GM19025 (cell line): ENCODE measurements around the gene FRMD4A.
"Not testable (repeated sequence)": the region's sequence is repeated elsewhere in the genome, so short reads cannot be mapped to it uniquely, and the experiment has no call there.

Experiments
- ATAC-seq: cut with Tn5 transposase; IDR thresholded peaks from one replicate; pipeline ENCODE4 v1.9.1; 2021; ENCODE audit warnings: mild to moderate bottlenecking, low read depth, moderate library complexity; ENCODE audit not compliant: unreplicated experiment

FRMD4A gene

DNA sequence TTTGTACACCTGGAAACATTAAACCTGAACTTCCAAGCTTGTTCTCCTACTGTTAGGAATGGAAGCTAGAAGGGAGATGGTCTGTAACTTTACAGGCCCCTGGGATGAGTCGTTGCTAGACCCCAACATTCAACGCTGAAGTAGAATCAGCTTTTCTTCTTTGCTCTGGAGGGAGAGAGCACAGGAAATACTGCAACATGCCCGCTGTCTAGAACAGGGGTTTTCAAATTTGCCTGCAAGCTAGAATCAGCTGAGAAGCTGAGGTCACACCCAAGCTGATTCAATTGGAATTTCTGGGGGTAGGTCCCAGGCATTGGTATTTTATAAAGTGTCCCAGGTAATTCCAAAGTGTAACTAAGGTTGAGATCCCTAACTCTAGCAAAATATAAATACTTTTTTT lies 524.3 kb downstream of the FRMD4A start:
- no peak for ATAC-seq

GRCh38 chr10:13803566-13804554 lies 526.9 kb downstream of the FRMD4A start:
- ATAC-seq: no peak

- ATAC-seq: no peak
Measured at GRCh38 chr10:13801907-13802288, 528.8 kb downstream of the FRMD4A start.

DNA sequence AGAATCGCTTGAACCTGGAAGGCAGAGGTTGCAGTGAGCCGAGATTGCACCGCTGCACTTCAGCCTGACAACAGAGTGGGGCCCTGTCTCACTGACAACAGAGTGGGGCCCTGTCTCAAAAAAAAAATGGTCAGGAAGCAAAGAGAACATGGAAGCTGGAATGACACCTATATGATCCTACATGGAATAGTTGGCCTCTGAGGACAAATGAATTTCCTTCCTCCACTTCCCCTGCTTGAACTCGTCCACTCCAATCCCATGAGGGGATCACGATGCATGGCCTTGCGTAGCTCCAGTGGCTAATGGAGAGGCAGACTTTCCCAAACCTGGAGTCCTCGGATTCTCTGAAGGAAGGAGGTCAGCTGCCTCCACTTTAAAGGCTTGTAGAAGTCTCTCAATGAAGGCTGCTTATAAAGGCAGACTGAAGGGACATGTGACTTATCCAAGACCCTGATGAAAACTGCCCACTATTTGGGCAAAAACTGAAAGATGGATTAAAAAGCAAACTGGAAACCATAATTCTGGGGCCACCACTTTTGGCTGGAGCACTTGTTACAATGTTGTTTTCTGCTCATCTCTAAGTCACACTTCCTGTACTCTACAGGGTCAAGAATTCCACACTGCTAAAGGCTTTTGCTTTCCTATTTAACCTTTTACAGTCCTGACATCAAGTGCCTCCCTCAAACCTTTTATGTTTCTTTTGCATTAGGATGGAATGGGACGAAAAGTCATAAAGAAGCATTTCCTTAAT lies 529.4 kb downstream of the FRMD4A start:
- no peak for ATAC-seq

- no peak for ATAC-seq
Measured at GRCh38 chr10:13797164-13797563, 533.6 kb downstream of the FRMD4A start.

DNA sequence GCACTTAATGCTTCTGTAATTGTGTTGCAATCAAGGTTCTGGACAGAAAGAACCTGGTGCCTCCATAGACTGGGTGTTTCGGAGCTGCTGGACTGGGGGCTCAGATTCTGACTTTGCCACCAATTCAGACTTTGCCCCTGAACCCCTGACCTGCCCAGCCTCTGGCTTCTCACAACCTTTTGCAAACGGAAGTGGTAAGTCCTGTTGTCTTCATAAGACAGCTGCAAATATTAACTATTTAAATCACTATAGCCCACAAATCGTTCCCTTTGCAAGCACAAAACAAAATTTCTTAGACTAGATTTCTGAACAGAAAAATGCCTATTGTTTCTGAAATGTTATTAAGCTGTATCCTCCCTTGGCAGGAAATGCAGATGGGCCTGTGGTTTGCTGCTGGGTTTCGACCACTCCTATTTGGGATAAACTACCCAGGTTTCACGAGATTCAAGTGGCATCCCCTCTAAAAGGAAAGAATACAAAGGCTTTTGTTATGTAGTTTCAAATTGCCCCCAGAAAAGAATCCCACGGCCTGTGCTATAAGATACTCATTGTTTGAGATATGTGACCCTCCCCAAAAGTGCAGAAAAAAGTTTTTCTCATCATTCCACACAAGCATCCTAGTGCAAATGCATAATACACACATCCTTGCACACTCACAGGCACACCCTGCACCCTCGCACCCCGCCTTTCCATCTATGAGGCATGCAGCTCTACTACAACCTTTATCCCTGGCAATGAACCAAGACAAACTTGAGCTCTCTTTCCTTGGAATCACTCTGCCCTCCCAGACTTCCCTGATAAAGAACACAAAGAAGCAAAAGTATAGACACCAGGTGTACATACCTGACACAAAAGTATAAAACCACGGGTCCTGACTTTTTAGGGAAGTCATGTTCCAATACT lies 534.8 kb downstream of the FRMD4A start:
- no peak for ATAC-seq

DNA sequence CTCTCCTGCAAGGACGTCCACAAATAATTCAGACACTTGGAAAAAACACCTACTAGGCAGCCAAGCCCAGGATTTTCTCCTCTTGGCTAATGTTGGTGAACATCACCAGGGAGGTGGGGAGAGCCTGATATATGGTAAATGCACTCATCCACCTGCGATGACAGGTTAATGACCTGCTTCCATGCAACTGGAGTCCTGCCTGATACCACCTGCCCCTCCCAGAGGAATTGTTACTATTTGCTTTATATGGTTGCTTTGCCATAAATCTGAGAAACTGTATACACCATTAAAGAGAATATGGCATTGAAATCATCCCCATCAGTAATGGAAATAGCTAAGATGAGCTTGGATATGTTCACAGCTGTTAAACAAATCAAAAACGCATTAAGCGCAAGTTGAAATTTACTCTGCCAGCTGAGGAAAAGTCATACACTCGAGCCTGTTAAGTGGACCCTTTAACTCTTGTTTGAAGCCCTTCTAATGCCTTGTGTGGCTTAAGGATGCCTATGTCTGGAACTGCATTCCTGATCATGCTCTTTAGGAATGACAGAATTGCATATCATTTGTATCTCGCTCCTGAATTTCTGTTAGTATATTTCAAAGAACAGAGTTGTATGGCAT lies 535.6 kb downstream of the FRMD4A start:
- no peak for ATAC-seq

- ATAC-seq: no peak
Measured at GRCh38 chr10:13792006-13792405, 538.7 kb downstream of the FRMD4A start.

DNA sequence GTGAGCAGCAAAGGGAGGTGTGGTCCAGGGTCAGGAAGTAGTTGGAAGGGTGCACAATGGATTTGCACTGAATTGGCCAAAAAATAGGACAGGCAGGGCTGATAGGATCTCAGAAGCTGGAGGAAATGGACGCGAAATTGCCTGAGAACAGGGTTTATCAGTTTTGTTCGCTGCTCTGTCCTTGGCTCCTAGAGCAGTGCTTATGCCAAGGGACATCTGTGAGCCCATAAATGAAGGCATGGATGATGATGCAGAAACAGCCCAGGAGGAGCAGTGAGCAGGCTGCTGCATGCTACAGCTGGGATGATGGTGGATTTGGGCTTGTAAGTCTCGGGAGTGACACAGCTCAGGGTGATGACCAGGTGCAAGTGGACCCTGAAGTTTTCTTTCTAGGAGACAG lies 539.2 kb downstream of the FRMD4A start:
- no peak for ATAC-seq

GRCh38 chr10:13790196-13790595 lies 540.5 kb downstream of the FRMD4A start:
- no peak for ATAC-seq

GRCh38 chr10:13789448-13789829 lies 541.3 kb downstream of the FRMD4A start:
- ATAC-seq: no peak

DNA sequence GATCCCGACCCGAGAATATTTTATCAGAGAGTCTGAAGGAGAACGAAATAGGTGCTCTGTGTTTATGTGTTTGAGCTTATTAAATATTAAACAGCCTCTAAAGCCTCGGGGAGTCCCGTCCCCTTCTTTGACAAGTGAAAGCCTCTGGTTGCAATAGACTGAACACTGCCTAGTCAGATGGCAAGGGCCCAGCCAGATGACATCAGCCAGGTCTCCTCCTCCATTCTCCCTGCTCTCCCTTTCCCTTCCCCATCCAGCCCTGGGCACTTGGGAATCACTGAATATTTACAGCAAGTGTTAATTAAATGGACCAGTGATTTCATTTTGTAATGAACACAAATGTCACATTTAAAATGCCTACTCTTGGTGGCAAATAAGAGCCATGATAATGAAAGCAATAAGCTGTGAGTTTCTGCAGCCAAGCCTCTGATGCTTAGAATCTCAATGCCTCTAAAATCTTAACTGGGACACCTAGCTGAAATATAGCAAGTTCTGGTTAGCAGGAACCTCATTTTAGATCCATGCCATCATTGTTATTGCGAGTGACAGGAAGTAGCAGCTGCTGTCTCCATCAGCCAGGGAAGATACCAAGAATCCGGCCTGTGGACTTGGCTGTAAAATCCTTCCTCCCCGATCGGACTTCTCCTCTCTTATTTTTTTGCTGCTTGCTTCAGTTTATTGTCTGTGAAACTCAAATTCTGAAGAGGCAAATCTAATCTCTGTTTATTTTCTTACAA lies 541.8 kb downstream of the FRMD4A start:
- no peak for ATAC-seq

DNA sequence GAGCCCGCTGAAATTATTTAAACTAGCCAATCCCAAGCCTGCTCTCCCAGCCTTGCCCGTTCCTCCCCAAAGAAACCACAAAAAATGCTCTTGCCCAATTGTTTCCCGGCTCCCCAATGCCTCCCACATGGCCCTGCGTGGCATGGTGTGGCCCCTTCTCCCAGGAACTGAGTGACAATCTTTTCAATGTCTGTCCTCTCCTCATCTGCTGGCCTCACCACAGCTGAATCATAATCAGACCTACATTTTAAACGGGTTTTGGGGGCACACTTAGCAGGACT lies 542.5 kb downstream of the FRMD4A start:
- no peak for ATAC-seq

DNA sequence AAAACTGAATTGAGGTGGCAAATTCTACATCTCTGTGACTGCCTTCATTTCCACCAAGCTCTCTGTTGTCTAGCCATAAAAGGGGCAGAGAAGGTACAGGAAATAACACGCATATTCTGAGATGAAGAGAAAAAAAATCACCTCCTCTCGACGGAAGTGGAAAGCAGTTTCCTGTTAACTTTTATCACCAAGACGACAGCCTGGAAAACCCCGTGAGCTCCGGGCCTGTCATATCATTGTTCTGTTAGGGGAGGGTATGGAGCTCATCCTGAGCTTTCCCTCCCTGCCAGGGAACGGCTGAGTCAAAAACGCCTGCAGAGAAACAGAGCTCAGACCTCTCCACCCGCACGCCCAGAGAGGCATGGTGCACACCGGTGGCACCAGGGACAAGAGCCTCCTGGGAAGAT lies 543.7 kb downstream of the FRMD4A start:
- ATAC-seq: peak; percentile 67

DNA sequence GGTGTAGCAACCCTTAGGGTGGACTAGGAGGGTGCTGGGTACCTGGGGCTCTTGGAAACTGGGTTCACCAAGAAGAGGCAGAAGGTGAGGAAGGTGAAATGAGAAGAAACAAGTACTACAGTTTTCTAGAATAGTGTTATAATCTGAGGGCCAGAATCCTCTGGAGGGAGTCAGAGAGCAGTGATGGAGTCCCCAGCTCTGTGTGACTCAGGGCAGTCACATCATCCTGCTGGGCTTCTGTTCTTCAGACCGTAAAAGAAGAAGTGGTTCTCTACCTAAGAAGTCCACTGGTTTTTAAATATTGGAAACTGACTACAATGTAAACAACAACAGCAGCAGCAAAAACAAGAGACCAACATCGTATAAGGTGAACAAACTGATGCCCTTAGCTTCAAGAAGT lies 546.7 kb downstream of the FRMD4A start:
- ATAC-seq: no peak

GRCh38 chr10:13779748-13780147 lies 551.0 kb downstream of the FRMD4A start:
- ATAC-seq: no peak

DNA sequence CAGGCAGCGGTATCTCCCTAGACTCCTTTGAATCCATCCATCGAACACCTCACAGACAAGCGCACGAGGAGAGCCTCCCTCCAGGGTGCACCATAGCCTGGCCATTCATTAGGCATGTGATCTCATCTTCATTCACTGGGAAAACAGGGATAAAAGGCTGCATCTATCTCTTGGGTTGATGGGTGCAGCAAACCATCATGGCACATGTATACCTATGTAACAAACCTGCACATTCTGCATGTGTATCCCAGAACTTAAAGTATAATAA lies 552.1 kb downstream of the FRMD4A start:
- not testable (repeated sequence) for ATAC-seq

DNA sequence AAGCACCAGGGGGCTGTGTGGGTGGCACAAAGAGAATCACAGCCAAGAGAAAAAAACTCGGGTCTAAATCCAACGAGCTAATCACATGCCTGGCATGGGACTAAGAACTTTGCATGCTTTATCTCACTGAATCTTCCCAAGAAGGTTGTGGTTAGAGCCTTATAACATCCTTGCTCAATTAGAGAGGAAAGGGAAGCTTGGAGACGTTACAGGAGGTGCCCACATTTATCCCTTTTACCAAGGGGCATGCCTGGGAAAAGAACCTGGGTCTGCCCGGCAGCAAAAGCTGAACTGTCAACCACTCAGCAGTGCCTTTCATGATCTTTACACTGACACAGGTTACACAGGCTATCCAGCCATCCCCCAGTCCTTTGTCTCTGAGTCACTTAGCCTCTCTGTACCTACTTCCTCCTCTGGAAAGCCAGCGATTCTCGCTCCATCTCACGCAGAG lies 553.8 kb downstream of the FRMD4A start:
- ATAC-seq: no peak

GRCh38 chr10:13775786-13776775 lies 554.6 kb downstream of the FRMD4A start:
- no peak for ATAC-seq
